Hypothalamus (tissue), 51 donors: ENCODE measurements around the gene SUCLG2.
A peak's percentile ranks its signal among the peaks of the same experiment; 100 is the strongest.

Experiments
- DNase-seq, 51 donors: peaks; one replicate each; lab custom pipeline; 2025; lab: John Stamatoyannopoulos, UW

The SUCLG2 gene

GRCh38 chr3:67405193-67405592 is 249.2 kb downstream of the SUCLG2 start:
- no peak for DNase-seq

- DNase-seq, result no peak
These were observed 251.5 kb downstream of the SUCLG2 start for GRCh38 chr3:67402873-67403272.

- no peak for DNase-seq
These were observed 252.5 kb downstream of the SUCLG2 start for GRCh38 chr3:67401921-67402320.

- DNase-seq, result no peak
These were observed 253.9 kb downstream of the SUCLG2 start for GRCh38 chr3:67400476-67400875.

GRCh38 chr3:67389176-67389575 is 265.2 kb downstream of the SUCLG2 start:
- no peak for DNase-seq

GRCh38 chr3:67388738-67389137 is 265.7 kb downstream of the SUCLG2 start:
- no peak for DNase-seq

- DNase-seq, result no peak
These were observed 268.0 kb downstream of the SUCLG2 start for GRCh38 chr3:67386451-67386850.

- DNase-seq, result peak in 20 of 51 donors; percentile 0 to 52 (median 9)
These were observed 269.5 kb downstream of the SUCLG2 start for GRCh38 chr3:67384760-67385397.

- no peak for DNase-seq
These were observed 270.4 kb downstream of the SUCLG2 start for GRCh38 chr3:67384016-67384415.

- DNase-seq, result no peak
These were observed 271.0 kb downstream of the SUCLG2 start for GRCh38 chr3:67383379-67383778.

GRCh38 chr3:67382536-67382935 is 271.9 kb downstream of the SUCLG2 start:
- DNase-seq, result no peak

GRCh38 chr3:67381667-67382272 is 272.6 kb downstream of the SUCLG2 start:
- peak in 2 of 51 donors; percentile 7 to 23 for DNase-seq

GRCh38 chr3:67380118-67380517 is 274.3 kb downstream of the SUCLG2 start:
- DNase-seq, result no peak

GRCh38 chr3:67377299-67377698 is 277.1 kb downstream of the SUCLG2 start:
- DNase-seq, result no peak

GRCh38 chr3:67376416-67376815 is 278.0 kb downstream of the SUCLG2 start:
- DNase-seq, result no peak

- DNase-seq, result no peak
These were observed 278.4 kb downstream of the SUCLG2 start for GRCh38 chr3:67375976-67376375.

GRCh38 chr3:67362686-67363085 is 291.7 kb downstream of the SUCLG2 start:
- no peak for DNase-seq

- DNase-seq, result no peak
These were observed 292.6 kb downstream of the SUCLG2 start for GRCh38 chr3:67361770-67362169.

- peak in 1 of 51 donors; percentile 18 for DNase-seq
These were observed 293.1 kb downstream of the SUCLG2 start for GRCh38 chr3:67361323-67361722.

GRCh38 chr3:67357610-67358458 is 296.6 kb downstream of the SUCLG2 start:
- no peak for DNase-seq

- no peak for DNase-seq
These were observed 304.7 kb downstream of the SUCLG2 start for GRCh38 chr3:67349551-67350174.
